Measurements from ENCODE around the gene KLHL26. TPM values are rescaled to one million over a fixed set of nuclear protein-coding genes. Genes with fewer than 3 reads are reported as not detected.

KLHL26 gene
- total RNA-seq, 4 donors from 2014 or later = 13.4 to 20.2 (median 15.9) TPM

DNA sequence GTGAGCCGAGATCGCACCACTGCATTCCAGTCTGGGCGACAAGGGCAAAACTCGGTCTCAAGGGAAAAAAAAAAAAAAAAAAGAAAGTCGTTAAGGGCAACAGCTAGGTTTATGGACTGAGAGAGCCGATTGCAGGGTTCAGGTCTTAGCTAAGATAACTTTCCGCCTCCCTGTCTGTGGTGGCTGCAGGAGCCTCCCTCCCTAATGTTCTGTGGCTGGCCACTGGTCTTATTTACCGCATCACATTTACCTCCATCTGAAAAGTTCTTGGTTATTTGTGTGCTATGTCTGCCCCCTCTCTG, 45.9 kb downstream of the KLHL26 start:
- Histone ChIP-seq H3K4me1 (peaks cover 17 to 25% of the 10 kb centered on the region in 2 donors), H3K9me3 (no peaks in the 10 kb centered on the region), H3K4me3 (replicated peaks in 1 of 3) (peak overlapping the region in 1 of 3 donors; percentile 51), H3K27ac (peak overlapping the region in 2 of 3 donors; percentile 76 to 86), H3K27me3 (no peaks in the 10 kb centered on the region), H3K36me3 (no peaks in the 10 kb centered on the region)
- intact Hi-C loops (cut with DNase I) = loop anchor here (5.0 kb wide), 1 partner anchor 150 kb away; the partner anchor contains the start of gene UPF1
- TF ChIP-seq CTCF (IDR thresholded peaks at IDR 0.05) (no peak), POLR2A (IDR thresholded peaks at IDR 0.05) (no peak)
- WGBS, 2 donors = 40 to 44% methylated on average over 8 of the region's 8 CpGs
- DNase-seq = no peak

GRCh38 chr19:18683109-18683957, 46.5 kb downstream of the KLHL26 start, which contains the start of gene CRTC1:
TSS of gene CRTC1 (plus strand) at chr19:18683680. CDS start at chr19:18683703, 23 bp downstream.
- H3K4me1 ChIP-seq = peaks cover 11 to 20% of the 10 kb centered on the region in 2 donors
- H3K4me3 ChIP-seq (replicated peaks in 1 of 3) = peak within 1 kb of the TSS; percentile 1 to 51 (median 30)
- H3K36me3 ChIP-seq = no peaks in the 10 kb centered on the region
- 3 to 4% methylated on average over 34 of the region's 93 CpGs for WGBS, 2 donors
- H3K27ac ChIP-seq = peak within 1 kb of the TSS; percentile 76 to 86 (median 81)
- TF ChIP-seq POLR2A (IDR thresholded peaks at IDR 0.05) (peak in 1 of 2 donors; percentile 75), CTCF (IDR thresholded peaks at IDR 0.05) (peak in 1 of 6 experiments; percentile 8)
- no peaks in the 10 kb centered on the region for H3K27me3 ChIP-seq
- peak; percentile 86 to 89 for DNase-seq
- intact Hi-C loops (cut with DNase I) = loop anchor here (5.0 kb wide), 1 partner anchor 149 kb away; the partner anchor contains the start of gene UPF1
- H3K9me3 ChIP-seq = no peaks in the 10 kb centered on the region

GRCh38 chr19:18683958-18684641, 47.3 kb downstream of the KLHL26 start:
- H3K27ac ChIP-seq = no peak overlapping the region
- peaks cover 9 to 16% of the 10 kb centered on the region in 2 donors for H3K4me1 ChIP-seq
- no peaks in the 10 kb centered on the region for H3K9me3 ChIP-seq
- intact Hi-C loops (cut with DNase I) = loop anchor here (5.0 kb wide), 1 partner anchor 148 kb away; the partner anchor contains the start of gene UPF1
- 14 to 15% methylated on average over 7 to 8 of the region's 16 CpGs for WGBS, 2 donors
- H3K36me3 ChIP-seq = no peaks in the 10 kb centered on the region
- peak overlapping the region; percentile 1 to 51 (median 30) for H3K4me3 ChIP-seq (replicated peaks in 1 of 3)
- H3K27me3 ChIP-seq = no peaks in the 10 kb centered on the region
- DNase-seq = no peak
- TF ChIP-seq POLR2A (IDR thresholded peaks at IDR 0.05) (no peak), CTCF (IDR thresholded peaks at IDR 0.05) (no peak)

DNA sequence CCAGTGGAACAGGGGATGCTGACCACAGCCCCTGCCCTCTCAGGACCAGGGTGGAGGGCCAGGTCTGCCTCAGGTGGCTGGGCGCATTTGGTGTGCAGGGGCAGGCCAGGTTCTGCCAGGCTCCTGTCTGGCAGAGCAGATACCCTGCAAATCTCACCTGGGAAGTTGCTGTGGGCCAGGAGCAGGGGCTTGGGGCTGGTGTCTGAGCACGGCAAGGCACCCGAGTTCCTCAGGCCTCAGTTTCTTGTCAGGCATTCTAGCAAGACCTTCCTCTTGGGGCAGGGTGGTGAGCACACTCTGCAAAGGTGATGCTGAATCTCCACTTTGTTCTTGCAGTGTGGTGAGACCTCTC, 47.8 kb downstream of the KLHL26 start:
- Histone ChIP-seq H3K9me3 (no peaks in the 10 kb centered on the region), H3K4me1 (peaks cover 9 to 16% of the 10 kb centered on the region in 2 donors), H3K36me3 (no peaks in the 10 kb centered on the region), H3K27me3 (no peaks in the 10 kb centered on the region), H3K4me3 (replicated peaks in 1 of 3) (peak overlapping the region in 1 of 3 donors; percentile 51), H3K27ac (no peak overlapping the region)
- DNase-seq = no peak
- no peak for TF ChIP-seq POLR2A (IDR thresholded peaks at IDR 0.05)
- no CpG with 5 or more reads among the region's 3 CpGs for WGBS, 2 donors
- intact Hi-C loops (cut with DNase I) = loop anchor here (5.0 kb wide), 1 partner anchor 148 kb away; the partner anchor contains the start of gene UPF1

- 78 to 91% methylated on average over 5 of the region's 5 CpGs for WGBS, 2 donors
- no peak for TF ChIP-seq CTCF (IDR thresholded peaks at IDR 0.05)
- no peak for TF ChIP-seq POLR2A (IDR thresholded peaks at IDR 0.05)
- Histone ChIP-seq H3K27me3 (no peaks in the 10 kb centered on the region), H3K4me1 (peaks cover 9 to 16% of the 10 kb centered on the region in 2 donors), H3K27ac (no peak overlapping the region), H3K36me3 (no peaks in the 10 kb centered on the region), H3K4me3 (replicated peaks in 1 of 3) (no peak overlapping the region), H3K9me3 (no peaks in the 10 kb centered on the region)
- DNase-seq = no peak
- intact Hi-C loops (cut with DNase I) = no loop called here
These were observed 48.9 kb downstream of the KLHL26 start for GRCh38 chr19:18685597-18686190.

All from thyroid gland (tissue), 4 donors.